GM21737 (cell line): ENCODE measurements around the gene ABAT.
"Not testable (repeated sequence)": the region's sequence is repeated elsewhere in the genome, so short reads cannot be mapped to it uniquely, and the experiment has no call there.

Source experiments
- ATAC-seq: cut with Tn5 transposase; IDR thresholded peaks from one replicate; pipeline ENCODE4 v1.9.1; 2021; ENCODE audit warnings: mild to moderate bottlenecking, moderate library complexity; ENCODE audit not compliant: unreplicated experiment

Gene ABAT

GRCh38 chr16:8678068-8678927 is 3.9 kb downstream of the ABAT start:
- ATAC-seq, result no peak

- no peak for ATAC-seq
Measured at GRCh38 chr16:8679151-8679550, 4.7 kb downstream of the ABAT start.

- no peak for ATAC-seq
Measured at GRCh38 chr16:8682551-8683259, 8.3 kb downstream of the ABAT start.

GRCh38 chr16:8683640-8684039 is 9.2 kb downstream of the ABAT start:
- ATAC-seq, result no peak

- ATAC-seq, result no peak
Measured at GRCh38 chr16:8685617-8686016, 11.2 kb downstream of the ABAT start.

- no peak for ATAC-seq
Measured at GRCh38 chr16:8686031-8686621, 11.7 kb downstream of the ABAT start.

GRCh38 chr16:8686879-8687278 is 12.5 kb downstream of the ABAT start:
- no peak for ATAC-seq

- no peak for ATAC-seq
Measured at GRCh38 chr16:8689686-8690085, 15.3 kb downstream of the ABAT start.

- ATAC-seq, result no peak
Measured at GRCh38 chr16:8691728-8692127, 17.3 kb downstream of the ABAT start.

- no peak for ATAC-seq
Measured at GRCh38 chr16:8694795-8695728, 20.6 kb downstream of the ABAT start.

GRCh38 chr16:8696880-8697279 is 22.5 kb downstream of the ABAT start:
- ATAC-seq, result no peak

GRCh38 chr16:8697965-8698364 is 23.5 kb downstream of the ABAT start:
- no peak for ATAC-seq

GRCh38 chr16:8703693-8704092 is 29.3 kb downstream of the ABAT start:
- no peak for ATAC-seq

GRCh38 chr16:8704098-8704497 is 29.7 kb downstream of the ABAT start:
- ATAC-seq, result no peak

GRCh38 chr16:8705100-8705822 is 30.8 kb downstream of the ABAT start:
- not testable (repeated sequence) for ATAC-seq

- no peak for ATAC-seq
Measured at GRCh38 chr16:8708536-8708935, 34.1 kb downstream of the ABAT start.

GRCh38 chr16:8712589-8713361 is 38.4 kb downstream of the ABAT start:
- ATAC-seq, result no peak

- ATAC-seq, result no peak
Measured at GRCh38 chr16:8713635-8714172, 39.3 kb downstream of the ABAT start.

GRCh38 chr16:8714174-8714573 is 39.8 kb downstream of the ABAT start:
- ATAC-seq, result no peak
